BLaER1 treated with 17β-estradiol and CSF1 and Interleukin-3, amounts not matched to agents 10 nM and 100 nM (cell line): ENCODE data around the gene VSTM2L.
A peak's percentile ranks its signal among the peaks of the same experiment; 100 is the strongest.

Experiments used
- H3K27ac ChIP-seq, 11 experiments: shearing (Covaris generic); formaldehyde crosslinking; 2 replicates each; pipeline ENCODE4 v1.8.1; 2022
- H3K27me3 ChIP-seq, 11 experiments: shearing (Covaris generic); formaldehyde crosslinking; 2 replicates each; pipeline ENCODE4 v1.8.1; 2022
- H3K36me3 ChIP-seq, 11 experiments: shearing (Covaris generic); formaldehyde crosslinking; 2 replicates each; pipeline ENCODE4 v1.8.1; 2022
- H3K4me1 ChIP-seq, 10 experiments: shearing (Covaris generic); formaldehyde crosslinking; 2 replicates each; pipeline ENCODE4 v1.8.1; 2022
- H3K4me2 ChIP-seq, 11 experiments: shearing (Covaris generic); formaldehyde crosslinking; 2 replicates each; pipeline ENCODE4 v1.8.1; 2022
- H3K4me3 ChIP-seq, 10 experiments: shearing (Covaris generic); formaldehyde crosslinking; 2 replicates each; pipeline ENCODE4 v1.8.1; 2022
- H3K9ac ChIP-seq, 11 experiments: shearing (Covaris generic); formaldehyde crosslinking; 2 replicates each; pipeline ENCODE4 v1.8.1; 2022
- H3K9me3 ChIP-seq, 11 experiments: shearing (Covaris generic); formaldehyde crosslinking; replicated peaks in 1 of 11; 2 replicates each; pipeline ENCODE4 v1.8.1; 2022
- H4K20me1 ChIP-seq, 11 experiments: shearing (Covaris generic); formaldehyde crosslinking; 2 replicates each; pipeline ENCODE4 v1.8.1; 2022
- Cebpa-rat ChIP-seq, 11 experiments: shearing (Covaris generic); IDR thresholded peaks; 2 replicates each; pipeline ENCODE4 v1.8.1; 2022

Gene VSTM2L

DNA sequence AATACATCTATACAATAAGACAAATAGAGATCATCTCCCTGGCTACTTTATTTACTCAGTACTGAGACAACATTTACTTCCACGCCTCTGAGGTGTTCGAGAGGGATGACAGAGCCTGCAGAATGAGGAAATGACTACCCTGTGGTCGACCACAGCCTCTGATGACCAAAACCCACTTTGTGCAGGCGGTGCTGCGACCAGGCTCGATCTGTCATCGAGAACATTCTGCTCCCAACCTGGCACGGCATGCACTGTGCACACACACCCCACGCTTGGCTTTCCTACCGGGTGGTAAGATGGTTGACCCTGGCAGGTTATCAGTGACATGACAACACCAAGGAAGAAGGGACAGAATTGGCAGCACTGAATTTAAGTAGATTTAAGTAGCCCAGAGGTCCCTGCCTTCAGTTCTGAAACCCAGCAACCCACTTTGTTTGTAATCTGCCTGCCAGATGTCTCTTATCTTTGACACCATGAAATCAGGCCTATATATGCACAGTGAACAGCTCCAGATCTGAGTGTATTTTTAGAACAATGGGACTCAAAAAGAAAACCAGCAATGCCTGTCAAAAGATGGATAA lies 87.7 kb downstream of the VSTM2L start:
- H3K9me3 ChIP-seq: no peaks in the 10 kb centered on the region
- no peak overlapping the region for H3K4me3 ChIP-seq
- TF ChIP-seq Cebpa-rat (IDR thresholded peaks at IDR 0.05): no peak
- peaks cover 0 to 9% (median 0%) of the 10 kb centered on the region in 11 experiments; a peak in 1 of 22 replicates for H3K27me3 ChIP-seq
- peak overlapping the region; percentile 50 to 77 (median 68) for H3K4me2 ChIP-seq
- peaks cover 55 to 83% (median 70%) of the 10 kb centered on the region in 11 experiments for H3K36me3 ChIP-seq
- peaks cover 30 to 71% (median 62%) of the 10 kb centered on the region in 10 experiments for H3K4me1 ChIP-seq
- H3K9ac ChIP-seq: 0 out of 22 replicates have a peak overlapping the region, but pooled peaks of 1 of the 11 experiments have one; percentile 1
- peak overlapping the region in 6 of 11 experiments; percentile 10 to 62 (median 28); a peak in 7 of 22 replicates for H3K27ac ChIP-seq
- peaks cover 0 to 59% (median 33%) of the 10 kb centered on the region in 11 experiments; a peak in 15 of 22 replicates for H4K20me1 ChIP-seq

DNA sequence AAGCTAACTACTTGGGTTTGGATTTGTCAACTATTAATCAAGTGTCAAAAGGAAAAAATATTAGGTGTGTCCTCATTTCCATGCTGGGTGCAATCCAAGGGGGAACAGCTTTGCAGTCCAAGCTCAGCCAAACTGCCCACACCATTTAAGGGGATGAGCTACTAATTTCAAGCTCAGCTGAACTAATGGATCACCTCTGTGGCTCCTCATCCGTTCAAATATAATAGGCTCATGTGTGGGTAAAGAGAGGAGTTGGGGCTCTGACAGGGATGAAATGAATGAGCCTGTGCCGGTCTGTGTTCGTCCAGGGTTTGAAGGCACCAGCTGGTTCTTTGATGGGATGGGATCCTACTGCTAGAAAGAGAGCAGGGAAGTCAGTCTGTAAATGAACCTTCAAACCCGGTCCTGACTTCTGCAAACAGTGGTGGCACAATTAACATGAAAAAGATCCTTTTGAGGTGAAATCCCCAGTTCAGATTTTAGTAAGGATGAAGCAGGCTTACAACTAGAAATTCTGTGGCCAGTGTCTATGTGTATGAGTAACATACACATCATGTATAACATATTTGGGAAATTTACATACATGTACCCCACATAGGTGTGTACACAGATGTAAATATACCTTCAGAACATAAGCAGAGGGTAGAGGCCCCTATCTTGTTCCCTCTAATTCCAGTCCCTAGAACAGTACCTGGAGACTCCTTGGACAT lies 88.4 kb downstream of the VSTM2L start:
- H3K4me3 ChIP-seq: no peak overlapping the region
- H4K20me1 ChIP-seq: peaks cover 0 to 63% (median 35%) of the 10 kb centered on the region in 11 experiments; a peak in 15 of 22 replicates
- no peaks in the 10 kb centered on the region for H3K9me3 ChIP-seq
- peaks cover 56 to 83% (median 71%) of the 10 kb centered on the region in 11 experiments for H3K36me3 ChIP-seq
- peaks cover 0 to 9% (median 0%) of the 10 kb centered on the region in 11 experiments; a peak in 1 of 22 replicates for H3K27me3 ChIP-seq
- H3K9ac ChIP-seq: 0 out of 22 replicates have a peak overlapping the region, but pooled peaks of 1 of the 11 experiments have one; percentile 1
- TF ChIP-seq Cebpa-rat (IDR thresholded peaks at IDR 0.05): no peak
- H3K4me2 ChIP-seq: peak overlapping the region; percentile 50 to 77 (median 68)
- H3K4me1 ChIP-seq: peaks cover 30 to 70% (median 60%) of the 10 kb centered on the region in 10 experiments
- H3K27ac ChIP-seq: peak overlapping the region in 1 of 11 experiments; percentile 5; a peak in 1 of 22 replicates

DNA sequence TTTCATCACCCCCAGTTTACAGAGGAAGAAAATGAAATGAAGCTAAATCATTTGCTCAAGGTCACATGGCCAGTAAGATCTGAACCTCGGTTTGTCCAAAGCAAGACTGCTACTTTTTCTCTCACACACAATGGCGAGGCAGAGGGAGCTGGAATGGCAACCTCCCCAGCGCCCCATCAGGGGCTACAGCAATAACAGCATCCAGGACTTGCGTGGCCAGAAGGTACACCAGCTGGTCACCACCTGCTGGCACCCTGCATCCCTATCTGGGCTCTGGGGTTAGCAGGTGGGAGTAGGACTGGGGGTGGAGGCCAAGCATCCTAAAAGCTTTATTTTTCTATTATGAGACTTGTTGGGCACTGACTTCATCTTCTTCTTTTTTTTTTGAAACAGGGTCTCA lies 89.0 kb downstream of the VSTM2L start:
- Histone ChIP-seq H3K27me3 (peaks cover 0 to 9% (median 0%) of the 10 kb centered on the region in 11 experiments; a peak in 1 of 22 replicates), H4K20me1 (peaks cover 0 to 68% (median 35%) of the 10 kb centered on the region in 11 experiments; a peak in 15 of 22 replicates), H3K36me3 (peaks cover 56 to 83% (median 71%) of the 10 kb centered on the region in 11 experiments), H3K9me3 (no peaks in the 10 kb centered on the region), H3K4me1 (peaks cover 30 to 64% (median 56%) of the 10 kb centered on the region in 10 experiments), H3K9ac (no peak overlapping the region), H3K27ac (no peak overlapping the region), H3K4me2 (peak overlapping the region in 9 of 11 experiments; percentile 58 to 77 (median 69); a peak in 13 of 22 replicates), H3K4me3 (no peak overlapping the region)
- no peak for TF ChIP-seq Cebpa-rat (IDR thresholded peaks at IDR 0.05)

DNA sequence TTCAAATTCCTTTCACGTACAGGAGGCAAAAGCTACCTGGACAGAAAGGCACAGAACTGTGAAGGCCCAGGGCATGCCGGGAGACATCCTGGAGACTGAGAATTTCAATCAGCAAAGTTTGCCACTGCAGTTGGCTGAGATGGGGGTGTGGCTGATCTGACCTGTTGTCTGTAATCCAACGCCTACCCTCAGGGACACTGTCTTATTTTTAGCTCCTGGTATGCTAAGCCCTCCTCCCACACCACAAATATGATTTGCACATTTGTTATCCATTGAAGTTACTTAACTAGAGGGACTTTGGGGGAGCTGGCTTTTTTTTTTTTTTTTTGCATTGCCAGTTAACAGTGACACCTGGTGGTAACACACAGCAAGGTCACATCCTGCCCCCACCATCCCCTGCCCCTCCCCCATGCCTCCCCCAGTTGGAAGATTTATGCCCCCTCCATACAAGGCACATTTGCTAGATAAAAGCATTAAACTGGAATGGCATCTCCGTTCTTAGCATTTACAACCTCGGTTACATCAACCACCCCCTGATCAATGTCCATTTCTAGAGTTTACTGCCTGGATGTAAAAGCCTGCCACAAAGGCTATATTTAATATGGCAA lies 90.0 kb downstream of the VSTM2L start:
- H3K27ac ChIP-seq: 0 out of 22 replicates have a peak overlapping the region, but pooled peaks of 1 of the 11 experiments have one; percentile 1

DNA sequence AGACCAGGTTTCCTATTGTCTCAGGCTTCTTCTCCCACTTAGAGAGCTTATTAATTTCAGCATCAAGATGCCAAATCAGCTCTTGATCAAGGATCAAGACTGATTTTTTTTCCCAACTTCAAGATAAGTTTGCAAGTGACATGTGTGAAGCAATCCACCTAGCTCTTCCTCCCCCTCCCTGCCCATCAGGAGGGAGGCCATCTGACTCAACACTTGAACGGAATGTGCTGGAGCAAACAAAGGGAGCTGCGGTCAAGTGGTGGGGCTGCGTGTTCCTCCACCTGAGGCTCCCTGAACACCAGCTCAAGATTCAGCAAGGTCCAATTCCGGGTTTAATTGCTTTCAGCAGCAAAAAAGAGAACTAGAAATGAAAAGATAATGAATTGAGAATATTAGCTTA lies 91.6 kb downstream of the VSTM2L start:
- H4K20me1 ChIP-seq: peaks cover 0 to 64% (median 33%) of the 10 kb centered on the region in 11 experiments; a peak in 15 of 22 replicates
- H3K9me3 ChIP-seq: no peaks in the 10 kb centered on the region
- peaks cover 0 to 9% (median 0%) of the 10 kb centered on the region in 11 experiments; a peak in 1 of 22 replicates for H3K27me3 ChIP-seq
- H3K4me2 ChIP-seq: no peak overlapping the region
- peaks cover 26 to 40% (median 38%) of the 10 kb centered on the region in 10 experiments for H3K4me1 ChIP-seq
- H3K4me3 ChIP-seq: no peak overlapping the region
- H3K36me3 ChIP-seq: peaks cover 63 to 84% (median 74%) of the 10 kb centered on the region in 11 experiments
- H3K9ac ChIP-seq: no peak overlapping the region
- TF ChIP-seq Cebpa-rat (IDR thresholded peaks at IDR 0.05): no peak
- no peak overlapping the region for H3K27ac ChIP-seq

More for the DNA sequence above, 90.0 kb downstream of the VSTM2L start:
- Histone ChIP-seq H3K9me3 (no peaks in the 10 kb centered on the region), H4K20me1 (peaks cover 0 to 69% (median 35%) of the 10 kb centered on the region in 11 experiments; a peak in 15 of 22 replicates), H3K9ac (peak overlapping the region in 1 of 11 experiments; percentile 32; a peak in 1 of 22 replicates), H3K4me2 (peak overlapping the region in 1 of 11 experiments; percentile 18; a peak in 2 of 22 replicates), H3K4me1 (peaks cover 30 to 54% (median 47%) of the 10 kb centered on the region in 10 experiments), H3K27me3 (peaks cover 0 to 9% (median 0%) of the 10 kb centered on the region in 11 experiments; a peak in 1 of 22 replicates), H3K36me3 (peaks cover 57 to 84% (median 74%) of the 10 kb centered on the region in 11 experiments), H3K4me3 (no peak overlapping the region)
- TF ChIP-seq Cebpa-rat (IDR thresholded peaks at IDR 0.05): no peak
